Neuronal stem cell (in vitro differentiated cells): ENCODE data around the gene SLC9A1.
A peak's percentile ranks its signal among the peaks of the same experiment; 100 is the strongest.

ENCODE experiments used
- DNase-seq: peaks from one replicate; pipeline ENCODE4 v3.0.0-alpha.2; 2013; ENCODE audit warnings: low spot score
- H2AFZ ChIP-seq: one replicate; pipeline ENCODE4 v1.6.1; 2013; ENCODE audit warnings: mild to moderate bottlenecking, low read length, inconsistent platforms
- H2AK5ac ChIP-seq: 2 replicates; pipeline ENCODE4 v1.6.1; 2013; ENCODE audit warnings: low read depth, mild to moderate bottlenecking, inconsistent platforms, low read length, moderate library complexity, mixed read lengths
- H2BK120ac ChIP-seq: 2 replicates; pipeline ENCODE4 v1.6.1; 2013; ENCODE audit warnings: low read depth, mild to moderate bottlenecking, inconsistent platforms, low read length, moderate library complexity, mixed read lengths
- H2BK12ac ChIP-seq: one replicate; pipeline ENCODE4 v1.6.1; 2013; ENCODE audit warnings: low read length, inconsistent platforms
- H2BK15ac ChIP-seq: 2 replicates; pipeline ENCODE4 v1.6.1; 2013; ENCODE audit warnings: mild to moderate bottlenecking, low read length, inconsistent platforms, mixed read lengths
- H2BK5ac ChIP-seq: one replicate; pipeline ENCODE4 v1.6.1; 2013; ENCODE audit warnings: inconsistent platforms, mild to moderate bottlenecking, low read length, moderate library complexity
- H3K14ac ChIP-seq: one replicate; pipeline ENCODE4 v1.6.1; 2013; ENCODE audit warnings: low read length, inconsistent platforms
- H3K18ac ChIP-seq: 2 replicates; pipeline ENCODE4 v1.6.1; 2013; ENCODE audit warnings: low read length, inconsistent platforms
- H3K23ac ChIP-seq: 2 replicates; pipeline ENCODE4 v1.6.1; 2013; ENCODE audit warnings: low read depth, mild to moderate bottlenecking, mixed read lengths, low read length, inconsistent platforms; ENCODE audit not compliant: poor library complexity
- H3K27ac ChIP-seq: replicated peaks from 3 replicates; pipeline ENCODE4 v1.5.1; 2013; ENCODE audit warnings: low read length, inconsistent platforms
- H3K27me3 ChIP-seq, 3 experiments: 2 replicates each; pipeline ENCODE4 v1.6.1; 2013; ENCODE audit warnings: low read length in 3 of 3, mild to moderate bottlenecking in 2 of 3, inconsistent platforms in 1 of 3, low read depth in 1 of 3, mixed read lengths in 1 of 3, moderate library complexity in 1 of 3; ENCODE audit not compliant: control insufficient read depth in 3 of 3, insufficient read depth in 3 of 3
- H3K36me3 ChIP-seq, 2 donors: replicated peaks in 1 of 2; 2 replicates each; pipeline ENCODE4 v1.6.1; 2013; ENCODE audit warnings: low read length in 2 of 2; ENCODE audit not compliant: control insufficient read depth in 2 of 2, insufficient read depth in 2 of 2
- H3K4ac ChIP-seq: 2 replicates; pipeline ENCODE4 v1.6.1; 2013; ENCODE audit warnings: inconsistent platforms, mild to moderate bottlenecking, low read length, moderate library complexity
- H3K4me1 ChIP-seq, 2 donors: 1 replicate in 1 of 2; 2 replicates in 1 of 2; pipeline ENCODE4 v1.6.1; 2013; ENCODE audit warnings: low read length in 2 of 2, low read depth in 1 of 2; ENCODE audit not compliant: control insufficient read depth in 2 of 2, insufficient read depth in 1 of 2
- H3K4me2 ChIP-seq: one replicate; pipeline ENCODE4 v1.6.1; 2013; ENCODE audit warnings: mild to moderate bottlenecking, low read length, inconsistent platforms; ENCODE audit not compliant: insufficient read depth, poor library complexity, severe bottlenecking
- H3K4me3 ChIP-seq, 2 donors: 2 replicates each; pipeline ENCODE4 v1.5.1; 2013; ENCODE audit warnings: low read length in 2 of 2, mild to moderate bottlenecking in 2 of 2, inconsistent platforms in 1 of 2, moderate library complexity in 1 of 2
- H3K79me1 ChIP-seq: one replicate; pipeline ENCODE4 v1.6.1; 2013; ENCODE audit warnings: low read depth, mild to moderate bottlenecking, inconsistent platforms, low read length, moderate library complexity
- H3K9ac ChIP-seq: one replicate; pipeline ENCODE4 v1.6.1; 2013; ENCODE audit warnings: mild to moderate bottlenecking, low read depth, low read length, inconsistent platforms; ENCODE audit not compliant: poor library complexity
- H3K9me3 ChIP-seq, 2 donors: replicated peaks in 1 of 2; 2 replicates each; pipeline versions ENCODE3 to v1.6.1; 2013; ENCODE audit warnings: low read length in 2 of 2, mild to moderate bottlenecking in 2 of 2, inconsistent platforms in 1 of 2, low read depth in 1 of 2, mixed read lengths in 1 of 2, moderate library complexity in 1 of 2; ENCODE audit not compliant: control insufficient read depth in 2 of 2, insufficient read depth in 1 of 2
- H4K8ac ChIP-seq: one replicate; pipeline ENCODE4 v1.6.1; 2013; ENCODE audit warnings: low read depth, mild to moderate bottlenecking, inconsistent platforms, low read length, moderate library complexity
- H4K91ac ChIP-seq: one replicate; pipeline ENCODE4 v1.6.1; 2013; ENCODE audit warnings: low read length, low read depth, mild to moderate bottlenecking, inconsistent platforms; ENCODE audit not compliant: poor library complexity
- WGBS, 2 donors: extraction: QIAGEN DNeasy Blood & Tissue Kit; methylation state at CpG; one replicate each; pipeline ENCODE4 v1.1.7; 2013; ENCODE audit warnings: missing lambda C conversion rate in 2 of 2, mixed read lengths in 1 of 2; ENCODE audit not compliant: insufficient read length in 2 of 2, insufficient replicate concordance in 1 of 2; ENCODE audit errors: extremely low coverage in 2 of 2; 5-methylcytosine and 5-hydroxymethylcytosine counted together

SLC9A1 gene

GRCh38 chr1:27138368-27138767 lies 16.6 kb downstream of the SLC9A1 start:
- H3K27ac ChIP-seq = no peak overlapping the region
- H3K4me1 ChIP-seq = peaks cover 7 to 19% of the 10 kb centered on the region in 2 donors
- no peak overlapping the region for H2AFZ ChIP-seq
- H3K27me3 ChIP-seq = no peaks in the 10 kb centered on the region
- H2BK120ac ChIP-seq = no peak overlapping the region
- peak overlapping the region; percentile 4 for H2BK5ac ChIP-seq
- no peak overlapping the region for H2AK5ac ChIP-seq
- no CpG with 5 or more reads among the region's 10 CpGs for WGBS, 2 donors
- peak overlapping the region; percentile 50 for H3K23ac ChIP-seq
- H3K4ac ChIP-seq = no peak overlapping the region
- peaks cover 4% of the 10 kb centered on the region for H3K79me1 ChIP-seq
- no peak overlapping the region for H4K8ac ChIP-seq
- no peak overlapping the region for H3K4me2 ChIP-seq
- H3K9me3 ChIP-seq = no peaks in the 10 kb centered on the region
- H3K18ac ChIP-seq = peak overlapping the region; percentile 78
- DNase-seq = no peak
- H3K36me3 ChIP-seq = no peaks in the 10 kb centered on the region
- no peak overlapping the region for H3K4me3 ChIP-seq
- H3K9ac ChIP-seq = no peak overlapping the region
- H3K14ac ChIP-seq = no peak overlapping the region
- no peak overlapping the region for H4K91ac ChIP-seq
- no peak overlapping the region for H2BK12ac ChIP-seq
- H2BK15ac ChIP-seq = no peak overlapping the region

GRCh38 chr1:27137544-27138075 lies 17.3 kb downstream of the SLC9A1 start:
- Histone ChIP-seq H3K9me3 (no peaks in the 10 kb centered on the region), H2AK5ac (no peak overlapping the region), H3K4ac (no peak overlapping the region), H2BK15ac (no peak overlapping the region), H3K18ac (peak overlapping the region; percentile 65), H3K36me3 (no peaks in the 10 kb centered on the region), H2BK5ac (no peak overlapping the region), H2BK120ac (no peak overlapping the region), H2BK12ac (no peak overlapping the region), H3K79me1 (peaks cover 4% of the 10 kb centered on the region), H3K9ac (peak overlapping the region; percentile 65), H3K27me3 (no peaks in the 10 kb centered on the region), H3K4me3 (no peak overlapping the region), H3K23ac (peak overlapping the region; percentile 50), H3K14ac (peak overlapping the region; percentile 14), H4K91ac (no peak overlapping the region), H2AFZ (no peak overlapping the region), H3K4me2 (no peak overlapping the region), H3K27ac (no peak overlapping the region), H4K8ac (no peak overlapping the region), H3K4me1 (peaks cover 7 to 17% of the 10 kb centered on the region in 2 donors)
- no CpG with 5 or more reads among the region's 11 CpGs for WGBS, 2 donors
- DNase-seq = no peak

- no peak overlapping the region for H2BK15ac ChIP-seq
- no peak overlapping the region for H3K9ac ChIP-seq
- no peak overlapping the region for H3K4me2 ChIP-seq
- peak overlapping the region in 1 of 2 donors; percentile 23 for H3K4me3 ChIP-seq
- no peak overlapping the region for H3K14ac ChIP-seq
- no peak overlapping the region for H2AK5ac ChIP-seq
- no peak overlapping the region for H2AFZ ChIP-seq
- peak overlapping the region; percentile 23 for H3K27ac ChIP-seq
- no peak overlapping the region for H2BK12ac ChIP-seq
- H3K4ac ChIP-seq = no peak overlapping the region
- no peaks in the 10 kb centered on the region for H3K9me3 ChIP-seq
- no CpG with 5 or more reads among the region's 11 CpGs for WGBS, 2 donors
- H4K91ac ChIP-seq = no peak overlapping the region
- no peak for DNase-seq
- no peaks in the 10 kb centered on the region for H3K36me3 ChIP-seq
- H3K79me1 ChIP-seq = peaks cover 4% of the 10 kb centered on the region
- H2BK120ac ChIP-seq = no peak overlapping the region
- H3K4me1 ChIP-seq = peaks cover 7 to 17% of the 10 kb centered on the region in 2 donors
- H3K27me3 ChIP-seq = no peaks in the 10 kb centered on the region
- no peak overlapping the region for H2BK5ac ChIP-seq
- H3K18ac ChIP-seq = peak overlapping the region; percentile 2
- H4K8ac ChIP-seq = no peak overlapping the region
- H3K23ac ChIP-seq = peak overlapping the region; percentile 62
Measured at GRCh38 chr1:27136998-27137542, 17.9 kb downstream of the SLC9A1 start.

GRCh38 chr1:27136236-27136551 lies 18.7 kb downstream of the SLC9A1 start:
- Histone ChIP-seq H3K14ac (no peak overlapping the region), H2BK120ac (no peak overlapping the region), H3K4me1 (peaks cover 7 to 17% of the 10 kb centered on the region in 2 donors), H3K4ac (no peak overlapping the region), H3K27me3 (no peaks in the 10 kb centered on the region), H4K8ac (peak overlapping the region; percentile 73), H3K9ac (peak overlapping the region; percentile 51), H2AK5ac (no peak overlapping the region), H4K91ac (no peak overlapping the region), H3K36me3 (no peaks in the 10 kb centered on the region), H2BK15ac (no peak overlapping the region), H2BK5ac (no peak overlapping the region), H3K27ac (no peak overlapping the region), H3K4me2 (no peak overlapping the region), H3K9me3 (no peaks in the 10 kb centered on the region), H3K4me3 (no peak overlapping the region), H2BK12ac (no peak overlapping the region), H3K18ac (peak overlapping the region; percentile 35), H2AFZ (no peak overlapping the region), H3K79me1 (peaks cover 4% of the 10 kb centered on the region), H3K23ac (no peak overlapping the region)
- WGBS, 2 donors = no CpG with 5 or more reads among the region's 3 CpGs
- no peak for DNase-seq
